ENCODE data around the gene LAPTM5. TPM values are rescaled to one million over a fixed set of nuclear protein-coding genes. Genes with fewer than 3 reads are reported as not detected.
A peak's percentile ranks its signal among the peaks of the same experiment; 100 is the strongest.

The LAPTM5 gene
- total RNA-seq, 1 experiment from 2014 or later = 0.15 TPM

DNA sequence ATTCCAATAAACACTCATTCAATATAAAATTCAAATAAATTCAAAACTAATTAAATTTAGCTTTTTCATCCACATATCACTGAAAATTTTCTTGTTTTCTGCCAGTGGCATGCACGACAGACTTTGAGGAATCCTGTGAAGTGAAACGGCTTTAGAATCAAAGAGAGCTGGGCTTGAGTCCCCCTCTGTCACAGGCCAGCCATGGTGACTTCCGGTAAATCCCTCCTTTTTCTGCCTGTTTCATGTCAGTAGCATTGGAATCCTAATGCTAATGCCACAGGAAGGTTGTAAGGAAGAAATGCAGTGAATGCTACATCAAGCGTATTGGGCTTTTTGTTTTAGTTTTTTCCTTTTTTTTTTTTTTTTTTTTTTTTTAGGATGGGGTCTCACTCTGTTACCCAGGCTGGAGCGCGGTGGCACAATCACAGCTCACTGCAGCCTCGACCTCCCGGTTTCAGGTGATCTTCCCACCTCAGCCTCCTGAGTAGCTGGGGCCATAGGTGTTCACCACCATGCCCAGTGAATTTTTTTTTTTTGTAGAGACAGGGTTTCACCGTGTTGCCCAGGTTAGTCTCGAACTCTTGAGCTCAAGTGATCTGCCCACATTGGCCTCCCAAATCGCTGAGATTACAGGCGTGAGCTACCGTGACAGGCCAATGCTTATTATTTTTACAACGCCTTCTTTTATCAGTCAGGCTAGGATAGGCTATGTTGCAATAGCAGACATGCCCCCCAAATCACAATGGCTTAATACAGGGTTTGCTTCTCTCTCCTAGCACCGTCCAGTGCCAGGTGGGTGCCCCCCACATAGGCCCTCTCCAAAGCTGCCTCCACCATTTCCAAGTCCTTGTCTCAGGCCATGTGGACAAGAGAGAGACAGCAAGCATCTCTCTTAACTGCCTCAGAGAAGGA lies 30.5 kb downstream of the LAPTM5 start:
- H2AK5ac ChIP-seq (ENCODE audit: insufficient read length, low read length) = no peak overlapping the region
- no peaks in the 10 kb centered on the region for H3K79me1 ChIP-seq (ENCODE audit: insufficient read depth, low read depth, low read length, poor library complexity, severe bottlenecking)
- WGBS (ENCODE audit: extremely low coverage, insufficient read length, low lambda C conversion rate) = no CpG with 5 or more reads among the region's 15 CpGs

More for the DNA sequence above, 30.5 kb downstream of the LAPTM5 start:
- Mint-ChIP-seq H3K4me3 (no peak overlapping the region; a peak in 1 of 5 replicates), H3K27ac (peak overlapping the region in 2 of 3 experiments; percentile 84 to 95; a peak in 3 of 7 replicates), H3K27me3 (ENCODE audit: low read depth) (peaks cover 4% of the 10 kb centered on the region), H3K36me3 (ENCODE audit: insufficient read depth in 1 of 3, low read depth in 3 of 3) (no peaks in the 10 kb centered on the region), H3K9me3 (no peaks in the 10 kb centered on the region), H3K4me1 (peaks cover 22 to 39% of the 10 kb centered on the region in 2 experiments)
- Histone ChIP-seq H2BK15ac (ENCODE audit: low read depth, low read length) (no peak overlapping the region), H3K4me2 (ENCODE audit: insufficient read depth, insufficient read length, low read length) (no peak overlapping the region), H3K9ac (ENCODE audit: extremely low read depth, insufficient read length, low read length) (no peak overlapping the region), H3K27me3 (ENCODE audit: insufficient read depth, low read length) (no peaks in the 10 kb centered on the region), H3K4me1 (ENCODE audit: insufficient read depth, low read length) (peaks cover 6% of the 10 kb centered on the region; the same call in 1 of the 2 replicates), H4K91ac (ENCODE audit: insufficient read length, low read depth, low read length) (no peak overlapping the region), H2BK5ac (ENCODE audit: insufficient read length, low read length) (no peak overlapping the region), H3K23ac (ENCODE audit: insufficient read length, low read depth, low read length) (no peak overlapping the region), H4K5ac (ENCODE audit: insufficient read length, low read depth, low read length) (no peak overlapping the region), H2BK12ac (ENCODE audit: insufficient read length, low read depth, low read length) (no peak overlapping the region), H3K4ac (ENCODE audit: low read depth, low read length) (no peak overlapping the region), H4K8ac (replicated peaks; ENCODE audit: insufficient read length, low read depth, low read length) (no peak overlapping the region), H3K56ac (ENCODE audit: insufficient read length, low read depth, low read length) (no peak overlapping the region), H2AFZ (ENCODE audit: low read length) (no peak overlapping the region), H3K79me2 (ENCODE audit: insufficient read depth, low read length) (no peaks in the 10 kb centered on the region), H3K18ac (ENCODE audit: insufficient read length, low read depth, low read length) (no peak overlapping the region), H3K9me3 (ENCODE audit: control insufficient read depth, low read depth, low read length) (no peaks in the 10 kb centered on the region), H2BK120ac (ENCODE audit: low read depth, low read length, poor library complexity, severe bottlenecking) (no peak overlapping the region), H2BK20ac (ENCODE audit: low read depth, low read length, poor library complexity, severe bottlenecking) (no peak overlapping the region), H3K14ac (ENCODE audit: insufficient read depth, low read length) (no peak overlapping the region), H3K27ac (ENCODE audit: insufficient read length, low read depth, low read length) (no peak overlapping the region), H3T11ph (ENCODE audit: low read length) (no peak overlapping the region), H3K23me2 (ENCODE audit: insufficient read length, low read depth, low read length, poor library complexity, severe bottlenecking) (no peaks in the 10 kb centered on the region), H4K20me1 (ENCODE audit: control insufficient read depth, insufficient read depth, insufficient read length) (no peaks in the 10 kb centered on the region)
- TF ChIP-seq, protein P1, sequence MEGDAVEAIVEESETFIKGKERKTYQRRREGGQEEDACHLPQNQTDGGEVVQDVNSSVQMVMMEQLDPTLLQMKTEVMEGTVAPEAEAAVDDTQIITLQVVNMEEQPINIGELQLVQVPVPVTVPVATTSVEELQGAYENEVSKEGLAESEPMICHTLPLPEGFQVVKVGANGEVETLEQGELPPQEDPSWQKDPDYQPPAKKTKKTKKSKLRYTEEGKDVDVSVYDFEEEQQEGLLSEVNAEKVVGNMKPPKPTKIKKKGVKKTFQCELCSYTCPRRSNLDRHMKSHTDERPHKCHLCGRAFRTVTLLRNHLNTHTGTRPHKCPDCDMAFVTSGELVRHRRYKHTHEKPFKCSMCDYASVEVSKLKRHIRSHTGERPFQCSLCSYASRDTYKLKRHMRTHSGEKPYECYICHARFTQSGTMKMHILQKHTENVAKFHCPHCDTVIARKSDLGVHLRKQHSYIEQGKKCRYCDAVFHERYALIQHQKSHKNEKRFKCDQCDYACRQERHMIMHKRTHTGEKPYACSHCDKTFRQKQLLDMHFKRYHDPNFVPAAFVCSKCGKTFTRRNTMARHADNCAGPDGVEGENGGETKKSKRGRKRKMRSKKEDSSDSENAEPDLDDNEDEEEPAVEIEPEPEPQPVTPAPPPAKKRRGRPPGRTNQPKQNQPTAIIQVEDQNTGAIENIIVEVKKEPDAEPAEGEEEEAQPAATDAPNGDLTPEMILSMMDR (conservative IDR thresholded peaks at IDR 0.05) = no peak
- no peak for DNase-seq
